Loucy (cell line): ENCODE results near the gene ITPKB.

Experiments used
- H2AFZ ChIP-seq: fragments of 200-600 bp; sonication (generic); 2 replicates; pipeline ENCODE4 v1.6.0; 2016; ENCODE audit warnings: antibody characterized with exemption, mild to moderate bottlenecking, low read length, moderate library complexity
- H3F3A ChIP-seq: fragments of 200-600 bp; 2 replicates; pipeline ENCODE4 v1.6.0; 2016; ENCODE audit warnings: antibody characterized with exemption, low read depth, mild to moderate bottlenecking
- H3K27me3 ChIP-seq: fragments of 200-600 bp; sonication (generic); 2 replicates; pipeline ENCODE4 v1.6.1; 2014; ENCODE audit warnings: low read length, mild to moderate bottlenecking; ENCODE audit not compliant: insufficient read depth, poor library complexity, severe bottlenecking
- H3K36me3 ChIP-seq: fragments of 200-600 bp; sonication (generic); 2 replicates; pipeline ENCODE4 v1.6.1; 2016; ENCODE audit warnings: low read length; ENCODE audit not compliant: insufficient read depth
- H3K4me1 ChIP-seq: fragments of 200-600 bp; sonication (generic); 2 replicates; pipeline ENCODE4 v1.5.1; 2014; ENCODE audit warnings: low read length, mild to moderate bottlenecking; ENCODE audit not compliant: insufficient read depth, poor library complexity, severe bottlenecking
- H3K4me2 ChIP-seq: fragments of 200-600 bp; sonication (generic); 2 replicates; pipeline ENCODE4 v1.6.0; 2014; ENCODE audit warnings: antibody characterized with exemption, low read length, low read depth, mild to moderate bottlenecking; ENCODE audit not compliant: poor library complexity, severe bottlenecking
- H3K4me3 ChIP-seq: fragments of 200-600 bp; sonication (generic); 2 replicates; pipeline ENCODE4 v1.5.1; 2014; ENCODE audit warnings: low read length, mild to moderate bottlenecking, mixed read lengths; ENCODE audit not compliant: poor library complexity, severe bottlenecking
- H3K79me2 ChIP-seq: fragments of 200-600 bp; sonication (generic); 2 replicates; pipeline ENCODE4 v1.6.1; 2014; ENCODE audit warnings: low read length; ENCODE audit not compliant: insufficient read depth
- H3K9ac ChIP-seq: fragments of 200-600 bp; sonication (generic); 2 replicates; pipeline ENCODE4 v1.6.0; 2014; ENCODE audit warnings: mild to moderate bottlenecking, low read depth, low read length, moderate library complexity; ENCODE audit not compliant: poor library complexity, severe bottlenecking
- H3K9me2 ChIP-seq: fragments of 200-600 bp; sonication (generic); replicated peaks from 2 replicates; pipeline ENCODE4 v1.6.1; 2016; ENCODE audit warnings: low read depth, low read length, mixed read lengths
- H3K9me3 ChIP-seq: fragments of 200-600 bp; sonication (generic); 2 replicates; pipeline ENCODE4 v1.6.1; 2014; ENCODE audit warnings: mild to moderate bottlenecking, antibody characterized with exemption, low read length, low read depth; ENCODE audit not compliant: insufficient read depth
- H4K20me1 ChIP-seq: fragments of 200-600 bp; sonication (generic); 2 replicates; pipeline ENCODE4 v1.6.0; 2014; ENCODE audit warnings: antibody characterized with exemption, low read length, mild to moderate bottlenecking; ENCODE audit not compliant: insufficient read depth, poor library complexity, severe bottlenecking
- EZH2phosphoT487 ChIP-seq: fragments of 200-600 bp; IDR thresholded peaks from 2 replicates; pipeline ENCODE4 v1.6.1; 2018; ENCODE audit warnings: antibody characterized with exemption, mild to moderate bottlenecking, moderate library complexity, borderline replicate concordance
- TF ChIP-seq, protein P1 (sequence below): fragments of 200-600 bp; sonication (generic); conservative IDR thresholded peaks from 2 replicates; pipeline ENCODE4 v1.5.1; 2014; ENCODE audit warnings: mild to moderate bottlenecking, antibody characterized with exemption, low read length

The ITPKB gene

DNA sequence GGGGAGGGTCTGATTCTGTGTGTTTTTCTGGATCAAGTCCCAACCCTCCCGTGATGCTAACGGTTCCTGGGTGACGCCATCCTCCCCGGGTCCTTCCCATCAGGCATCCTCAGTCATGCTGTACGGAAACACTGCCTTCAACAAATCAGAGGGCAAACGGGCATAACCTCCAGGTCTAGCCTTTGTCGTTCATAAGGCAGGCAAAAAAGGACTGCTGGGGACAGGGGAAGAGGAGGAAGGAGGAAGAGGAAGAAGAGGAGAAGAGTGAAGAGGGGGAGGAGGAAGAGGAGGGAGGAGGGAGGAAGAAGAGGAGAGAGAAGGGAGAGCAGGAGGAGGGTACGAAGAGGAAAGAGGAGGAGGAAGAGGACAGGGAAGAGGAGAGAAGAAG, 84.4 kb downstream of the ITPKB start:
- H3K36me3 ChIP-seq: no peaks in the 10 kb centered on the region; the same call in 1 of the 2 replicates
- peak overlapping the region; percentile 72 for H3K9ac ChIP-seq
- H3K79me2 ChIP-seq: no peaks in the 10 kb centered on the region; the same call in none of the 2 replicates
- H4K20me1 ChIP-seq: no peaks in the 10 kb centered on the region
- peak overlapping the region; percentile 77 for H3K4me2 ChIP-seq
- H3K9me3 ChIP-seq: no peaks in the 10 kb centered on the region
- TF ChIP-seq, protein P1, sequence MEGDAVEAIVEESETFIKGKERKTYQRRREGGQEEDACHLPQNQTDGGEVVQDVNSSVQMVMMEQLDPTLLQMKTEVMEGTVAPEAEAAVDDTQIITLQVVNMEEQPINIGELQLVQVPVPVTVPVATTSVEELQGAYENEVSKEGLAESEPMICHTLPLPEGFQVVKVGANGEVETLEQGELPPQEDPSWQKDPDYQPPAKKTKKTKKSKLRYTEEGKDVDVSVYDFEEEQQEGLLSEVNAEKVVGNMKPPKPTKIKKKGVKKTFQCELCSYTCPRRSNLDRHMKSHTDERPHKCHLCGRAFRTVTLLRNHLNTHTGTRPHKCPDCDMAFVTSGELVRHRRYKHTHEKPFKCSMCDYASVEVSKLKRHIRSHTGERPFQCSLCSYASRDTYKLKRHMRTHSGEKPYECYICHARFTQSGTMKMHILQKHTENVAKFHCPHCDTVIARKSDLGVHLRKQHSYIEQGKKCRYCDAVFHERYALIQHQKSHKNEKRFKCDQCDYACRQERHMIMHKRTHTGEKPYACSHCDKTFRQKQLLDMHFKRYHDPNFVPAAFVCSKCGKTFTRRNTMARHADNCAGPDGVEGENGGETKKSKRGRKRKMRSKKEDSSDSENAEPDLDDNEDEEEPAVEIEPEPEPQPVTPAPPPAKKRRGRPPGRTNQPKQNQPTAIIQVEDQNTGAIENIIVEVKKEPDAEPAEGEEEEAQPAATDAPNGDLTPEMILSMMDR: no peak
- TF ChIP-seq EZH2phosphoT487: no peak
- no peak overlapping the region for H2AFZ ChIP-seq
- H3K4me3 ChIP-seq: peak overlapping the region; percentile 51
- H3K4me1 ChIP-seq: peaks cover 58% of the 10 kb centered on the region
- H3K9me2 ChIP-seq: no peaks in the 10 kb centered on the region
- no peaks in the 10 kb centered on the region for H3F3A ChIP-seq
- no peaks in the 10 kb centered on the region for H3K27me3 ChIP-seq

DNA sequence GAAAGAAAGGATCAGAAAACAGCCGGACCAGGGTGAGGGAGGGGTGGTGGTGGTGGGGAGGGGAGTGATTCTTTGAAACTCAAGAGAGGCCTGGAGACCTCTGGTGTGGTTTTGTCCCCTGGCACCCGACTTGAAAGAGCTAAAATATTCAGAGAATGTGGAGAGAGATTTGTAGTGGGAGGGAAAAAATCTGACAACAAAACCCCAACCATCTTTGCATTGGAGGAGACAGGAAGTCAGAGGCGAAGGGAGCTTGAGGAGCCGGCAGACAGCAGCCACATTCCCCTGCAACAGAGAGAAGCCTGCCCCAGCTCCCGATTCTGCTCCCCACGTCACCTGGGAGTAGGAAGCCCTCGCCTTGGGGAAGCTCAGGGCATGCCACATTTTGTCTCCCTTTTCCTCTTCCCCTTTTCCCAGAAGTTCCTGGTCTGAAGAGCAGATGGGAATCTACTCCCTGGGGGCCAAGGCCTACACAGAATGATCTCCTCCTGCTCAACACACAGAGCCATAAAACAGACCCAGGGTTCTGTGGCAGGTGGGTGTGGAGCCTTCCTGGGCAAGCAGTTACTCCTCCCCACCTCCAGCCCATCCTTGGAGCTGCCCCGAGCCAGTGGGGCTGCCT, 84.9 kb downstream of the ITPKB start:
- Histone ChIP-seq H3K79me2 (peaks cover 3% of the 10 kb centered on the region), H4K20me1 (no peaks in the 10 kb centered on the region), H3K4me1 (peaks cover 53% of the 10 kb centered on the region), H3K9me3 (no peaks in the 10 kb centered on the region), H3K36me3 (peaks cover 2% of the 10 kb centered on the region; the same call in 1 of the 2 replicates), H2AFZ (no peak overlapping the region), H3K4me3 (peak overlapping the region; percentile 51), H3K27me3 (no peaks in the 10 kb centered on the region), H3K9ac (peak overlapping the region; percentile 72), H3K4me2 (peak overlapping the region; percentile 77), H3F3A (no peaks in the 10 kb centered on the region), H3K9me2 (no peaks in the 10 kb centered on the region)
- TF ChIP-seq, protein P1: no peak
- TF ChIP-seq EZH2phosphoT487: no peak

DNA sequence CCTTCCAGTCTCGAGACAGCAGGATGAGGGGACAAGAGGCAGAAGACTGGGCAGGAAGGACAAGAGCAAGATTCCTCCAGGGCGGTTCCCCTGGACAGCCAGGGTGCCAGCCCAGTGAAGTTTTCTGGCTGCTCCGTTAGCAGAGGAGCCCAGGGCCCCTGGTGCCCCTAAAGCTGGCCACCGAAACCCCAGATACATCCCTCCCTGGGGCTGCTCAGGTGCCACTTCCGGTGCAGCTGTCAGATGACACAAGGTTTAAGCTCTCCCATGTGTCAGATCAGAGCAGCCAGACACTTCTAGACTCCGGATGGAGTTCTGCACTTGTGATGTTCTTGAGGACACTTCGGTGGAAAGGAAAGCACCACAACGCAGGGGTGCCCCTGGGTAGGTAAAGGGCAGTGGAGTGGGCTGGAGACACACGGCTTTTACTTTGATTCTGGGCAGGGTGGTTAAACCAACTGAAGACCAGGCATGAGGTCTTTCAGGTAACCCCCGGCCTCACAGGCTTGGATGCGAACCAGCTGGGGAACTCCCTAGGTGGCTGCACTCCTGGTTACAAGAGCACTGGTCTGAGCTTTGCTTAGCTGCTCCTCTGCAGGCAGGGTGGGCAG, 85.7 kb downstream of the ITPKB start:
- Histone ChIP-seq H4K20me1 (no peaks in the 10 kb centered on the region), H3K4me1 (peaks cover 47% of the 10 kb centered on the region), H2AFZ (no peak overlapping the region), H3F3A (no peaks in the 10 kb centered on the region), H3K9me3 (no peaks in the 10 kb centered on the region), H3K4me2 (peak overlapping the region; percentile 77), H3K36me3 (peaks cover 10% of the 10 kb centered on the region; the same call in 1 of the 2 replicates), H3K79me2 (peaks cover 10% of the 10 kb centered on the region), H3K4me3 (peak overlapping the region; percentile 51), H3K9me2 (no peaks in the 10 kb centered on the region), H3K9ac (peak overlapping the region; percentile 72), H3K27me3 (no peaks in the 10 kb centered on the region)
- TF ChIP-seq EZH2phosphoT487: no peak
- TF ChIP-seq, protein P1: no peak
